Stimulated activated CD8-positive, alpha-beta memory T cell treated with anti-CD3 and anti-CD28 coated beads, Interleukin-7, amount 100 ng/mL, for 48 hours (primary cell): ENCODE measurements around the gene ABLIM2.

Experiments used
- DNase-seq, 2 donors: peaks; one replicate each; pipeline ENCODE4 v3.0.0-alpha.2; 2020; ENCODE audit warnings: low read depth in 1 of 2; ENCODE audit errors: extremely low read depth in 1 of 2

The ABLIM2 gene

DNA sequence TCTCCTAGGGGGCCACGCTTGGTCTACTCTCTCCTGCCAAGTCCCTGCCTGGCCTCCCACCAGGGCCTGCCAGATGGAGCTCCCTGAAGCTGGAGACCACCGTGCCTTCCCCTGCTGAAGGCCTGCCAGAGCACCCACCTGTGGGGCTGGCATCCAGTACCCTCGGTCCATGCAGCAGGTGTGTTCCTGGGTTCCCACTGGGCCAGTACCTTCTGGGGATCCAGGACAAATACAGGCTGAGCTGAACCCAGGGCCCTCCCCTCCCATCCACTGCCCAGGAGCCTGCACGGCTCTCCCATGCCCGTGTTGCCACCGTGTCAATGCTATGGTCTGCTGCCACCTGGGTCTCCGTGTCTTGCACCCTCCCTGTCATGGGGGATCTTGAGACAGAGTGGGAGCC, 68.8 kb downstream of the ABLIM2 start:
- DNase-seq: no peak

DNA sequence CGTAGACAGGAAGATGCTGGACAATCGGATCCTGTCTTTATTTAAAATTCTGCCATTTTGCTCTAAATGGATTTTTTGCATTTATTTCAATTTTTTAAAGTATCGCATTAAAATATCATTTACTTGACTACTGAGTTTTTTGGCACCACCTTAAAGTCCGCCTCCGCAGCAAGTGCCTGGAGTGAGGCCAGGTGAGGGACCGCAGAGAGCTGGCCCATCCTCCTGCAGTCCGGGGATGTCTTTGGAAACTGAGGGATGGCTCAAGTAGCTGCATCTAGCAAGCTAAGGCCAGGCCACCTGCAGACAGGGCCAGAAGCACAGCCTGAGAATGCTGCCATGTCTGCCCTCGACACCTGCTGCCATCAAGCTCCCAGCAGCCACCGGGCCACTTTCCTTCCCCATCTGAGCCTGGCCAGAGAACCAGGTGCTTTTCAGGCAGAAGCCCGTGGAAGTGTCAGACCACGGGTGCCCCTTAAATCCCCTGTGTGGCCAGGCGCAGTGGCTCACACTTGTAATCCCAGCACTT, 69.6 kb downstream of the ABLIM2 start:
- no peak for DNase-seq

GRCh38 chr4:8087921-8088495, 70.6 kb downstream of the ABLIM2 start:
- DNase-seq: no peak

DNA sequence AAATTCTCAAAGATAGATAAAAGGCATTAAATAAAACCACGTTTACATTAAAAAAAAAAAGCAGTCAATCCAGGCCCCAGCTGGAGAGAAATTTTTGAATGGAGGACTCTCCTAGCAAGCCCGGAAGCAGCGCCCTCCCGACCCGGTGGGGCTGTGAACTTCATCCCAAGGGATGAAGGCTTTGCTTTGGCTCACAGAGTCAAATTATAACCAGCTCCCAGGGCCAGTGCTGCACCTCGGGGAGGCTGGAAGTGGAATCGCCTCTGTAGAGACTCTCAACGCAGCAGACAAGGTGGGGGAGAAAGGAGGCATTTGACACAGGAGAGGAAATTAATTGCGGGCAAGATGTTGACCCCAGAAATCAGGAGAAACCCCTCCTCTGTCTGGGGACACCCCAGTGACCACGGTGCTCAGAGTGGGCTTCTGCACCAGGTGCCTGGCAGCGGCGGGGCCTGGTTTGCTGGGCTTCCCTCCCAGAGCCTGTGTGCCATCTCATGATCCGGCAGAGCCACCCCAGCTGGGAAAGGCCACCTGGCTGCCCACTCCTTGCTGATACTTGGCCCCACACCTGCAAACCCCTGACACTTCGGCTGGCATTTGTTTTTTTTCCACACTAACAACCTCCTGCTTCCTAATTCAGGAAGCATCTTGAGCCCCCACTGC, 71.7 kb downstream of the ABLIM2 start:
- no peak for DNase-seq

GRCh38 chr4:8085491-8086117, 73.0 kb downstream of the ABLIM2 start:
- DNase-seq: no peak

GRCh38 chr4:8084712-8085490, 73.7 kb downstream of the ABLIM2 start:
- DNase-seq: no peak

DNA sequence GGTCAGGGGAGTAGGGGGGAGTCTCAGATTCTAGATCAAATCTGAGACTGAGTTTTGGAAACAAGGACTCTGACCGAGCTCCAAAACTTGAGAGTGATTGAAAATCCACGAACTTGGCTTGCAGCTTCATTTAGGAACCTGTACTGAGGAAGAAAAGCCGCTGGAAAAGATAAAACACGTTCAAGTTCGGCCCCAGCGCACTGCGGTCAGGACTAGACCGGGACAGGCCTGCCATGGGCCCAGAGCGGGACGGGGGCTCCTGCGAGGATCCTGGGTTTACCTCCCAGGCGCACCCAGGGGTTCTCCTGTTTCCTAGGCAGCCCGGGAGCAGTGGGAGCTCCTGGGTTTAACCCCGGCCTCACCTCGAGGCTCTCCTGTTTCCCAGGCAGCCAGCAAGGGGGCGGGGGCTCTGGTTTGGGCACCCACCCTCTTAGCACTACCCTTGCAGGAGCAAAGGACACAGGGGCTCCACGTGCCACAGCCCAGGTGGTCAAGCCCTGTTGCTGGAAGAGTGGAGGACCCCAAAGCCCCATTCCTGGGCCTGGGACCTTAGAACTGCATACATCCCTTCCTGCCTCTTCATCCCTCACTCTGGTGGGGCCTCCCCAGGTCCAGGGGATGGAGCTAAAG, 74.5 kb downstream of the ABLIM2 start:
- DNase-seq: no peak

DNA sequence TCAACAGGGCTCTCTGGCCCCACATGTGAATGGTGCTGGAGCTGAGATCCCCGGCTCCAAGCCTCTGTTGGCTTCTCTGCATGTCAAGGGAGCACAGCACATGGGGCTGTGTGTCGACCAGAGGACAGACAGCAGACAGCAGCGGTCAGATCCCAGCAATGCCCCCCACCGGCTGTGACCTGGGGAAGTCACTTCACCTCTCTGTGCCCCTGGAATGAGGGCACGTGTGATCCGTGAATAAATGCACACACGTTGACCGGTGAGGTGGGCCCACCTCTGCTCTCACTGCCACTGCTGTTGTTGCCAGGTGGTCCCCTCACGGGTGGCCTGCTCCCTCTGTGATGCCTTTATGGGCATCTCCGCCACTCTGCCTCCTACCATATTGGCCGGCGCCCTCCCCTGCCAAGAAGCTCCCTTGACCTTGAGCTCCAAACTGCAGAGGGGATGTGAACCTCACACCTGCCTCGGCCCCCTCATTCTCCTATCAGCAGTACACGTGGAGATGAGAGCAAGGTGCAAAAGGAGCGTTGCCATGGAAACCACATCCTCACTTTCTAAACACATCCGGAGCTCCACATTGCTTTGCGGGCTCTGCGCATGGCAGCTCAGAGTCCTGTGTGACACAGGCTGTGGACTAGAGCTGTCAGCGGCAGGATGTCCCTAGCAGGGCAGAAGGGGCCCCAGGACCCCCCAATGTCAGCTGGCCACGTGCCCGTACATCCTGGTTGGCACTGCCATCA, 75.4 kb downstream of the ABLIM2 start:
- DNase-seq: no peak

DNA sequence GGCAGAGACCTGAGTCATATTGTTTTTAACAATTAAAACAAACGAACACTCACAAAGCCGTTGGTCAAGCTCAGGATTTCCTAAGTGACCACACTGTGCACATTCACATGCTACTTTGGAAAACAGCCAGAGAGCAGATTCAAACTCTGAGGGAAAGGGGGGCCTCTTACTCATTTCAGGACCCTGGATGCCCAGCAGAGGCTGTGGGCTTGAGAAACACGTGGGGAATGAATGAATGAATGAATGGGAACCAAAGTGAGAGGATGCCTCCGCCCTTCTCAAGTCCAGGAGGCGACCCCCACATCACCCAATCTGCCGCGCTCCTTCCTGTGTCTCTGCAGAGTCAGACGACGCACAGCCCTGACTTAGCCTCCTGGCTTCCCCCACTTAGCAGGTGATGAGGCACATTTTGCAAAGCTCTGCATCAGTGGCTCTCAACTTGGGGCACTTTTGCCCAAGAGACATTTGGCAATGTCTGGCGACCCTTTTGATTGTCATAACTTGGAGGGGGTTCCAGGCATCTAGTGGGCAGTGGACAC, 76.0 kb downstream of the ABLIM2 start:
- DNase-seq: no peak

DNA sequence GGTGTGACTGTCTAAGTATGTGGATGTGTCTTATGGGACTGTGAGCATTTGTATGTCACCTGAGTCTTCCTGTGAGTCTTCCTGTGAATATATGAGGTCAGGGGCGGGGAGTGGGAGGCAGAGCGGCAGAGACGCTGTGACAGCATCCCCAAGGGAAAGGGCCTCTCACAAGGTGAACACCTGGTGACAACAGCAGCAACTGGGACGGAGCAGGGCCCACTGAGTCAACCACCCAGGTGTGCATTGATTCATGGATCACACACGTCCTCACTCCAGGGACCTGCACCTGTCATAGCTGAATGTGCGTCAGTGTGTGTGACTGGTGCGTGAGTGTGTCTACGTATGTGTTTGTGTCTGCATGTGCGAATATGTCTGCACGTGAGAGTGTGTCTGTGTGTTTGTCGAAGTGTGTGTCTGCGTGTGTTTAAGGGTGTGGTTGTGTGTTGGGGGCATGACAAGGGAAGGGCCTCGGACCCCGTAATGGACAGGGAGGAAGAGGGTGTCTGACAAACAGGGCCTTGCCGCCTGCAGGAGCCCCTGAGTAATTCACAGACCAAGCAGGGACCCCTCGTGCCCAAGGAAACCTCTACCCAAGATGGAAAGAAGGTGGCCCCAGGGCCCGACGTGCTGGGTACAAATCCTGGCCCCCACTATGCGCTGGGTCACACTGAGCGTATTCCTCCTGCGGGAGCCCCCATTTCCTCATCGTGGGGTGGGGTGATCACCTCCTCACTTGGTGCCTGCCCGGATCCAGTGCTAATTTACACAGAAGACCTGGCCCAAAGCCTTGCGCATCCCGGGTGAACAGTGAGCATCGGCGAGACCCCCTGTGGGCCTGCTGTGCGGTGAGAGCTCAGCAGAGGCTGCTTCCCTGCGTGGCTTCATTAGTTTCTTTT, 76.7 kb downstream of the ABLIM2 start:
- no peak for DNase-seq

- DNase-seq: no peak
Observed at GRCh38 chr4:8081171-8081570, 77.4 kb downstream of the ABLIM2 start.

- no peak for DNase-seq
Observed at GRCh38 chr4:8080754-8081065, 77.9 kb downstream of the ABLIM2 start.

DNA sequence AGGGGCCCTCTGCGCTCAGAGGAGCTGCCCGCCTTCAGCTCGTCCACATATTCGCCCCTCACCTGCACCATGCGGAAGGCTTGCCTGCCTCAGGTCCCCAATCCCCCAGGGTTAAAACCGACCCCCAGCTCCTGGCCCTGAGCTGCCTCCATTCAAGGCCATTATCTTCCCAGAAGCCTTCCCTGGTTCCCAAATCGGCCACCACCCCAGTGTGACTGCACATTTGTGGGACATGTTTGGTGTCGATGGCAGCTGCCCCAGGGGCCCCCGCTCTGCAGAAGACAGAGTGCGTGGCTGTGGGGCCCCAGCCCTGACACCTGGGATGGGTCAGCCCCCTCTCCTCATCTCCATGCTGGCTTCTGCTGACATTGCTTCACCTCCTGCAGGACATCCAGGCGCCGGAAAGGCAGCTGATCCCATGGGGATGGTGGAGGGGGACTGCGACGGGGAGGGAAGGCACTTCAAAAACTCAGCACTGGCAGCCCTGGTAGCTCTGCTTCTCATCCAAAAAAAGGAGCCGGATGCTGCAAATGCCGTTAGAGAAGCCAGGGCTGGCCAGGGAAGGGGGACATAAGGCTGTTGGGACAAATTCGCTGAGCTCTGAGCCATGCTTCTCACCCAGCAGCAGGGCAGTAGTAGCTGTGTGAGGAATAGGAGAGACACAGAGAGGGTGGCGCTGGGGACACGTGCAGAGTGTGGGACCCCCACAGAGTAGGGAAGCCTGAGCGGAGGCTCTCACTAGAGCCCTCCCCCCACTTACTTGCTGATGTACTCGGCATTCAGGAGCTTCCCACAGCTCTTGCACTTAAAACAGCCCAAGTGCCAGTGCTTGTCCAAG, 78.5 kb downstream of the ABLIM2 start:
- DNase-seq: no peak

DNA sequence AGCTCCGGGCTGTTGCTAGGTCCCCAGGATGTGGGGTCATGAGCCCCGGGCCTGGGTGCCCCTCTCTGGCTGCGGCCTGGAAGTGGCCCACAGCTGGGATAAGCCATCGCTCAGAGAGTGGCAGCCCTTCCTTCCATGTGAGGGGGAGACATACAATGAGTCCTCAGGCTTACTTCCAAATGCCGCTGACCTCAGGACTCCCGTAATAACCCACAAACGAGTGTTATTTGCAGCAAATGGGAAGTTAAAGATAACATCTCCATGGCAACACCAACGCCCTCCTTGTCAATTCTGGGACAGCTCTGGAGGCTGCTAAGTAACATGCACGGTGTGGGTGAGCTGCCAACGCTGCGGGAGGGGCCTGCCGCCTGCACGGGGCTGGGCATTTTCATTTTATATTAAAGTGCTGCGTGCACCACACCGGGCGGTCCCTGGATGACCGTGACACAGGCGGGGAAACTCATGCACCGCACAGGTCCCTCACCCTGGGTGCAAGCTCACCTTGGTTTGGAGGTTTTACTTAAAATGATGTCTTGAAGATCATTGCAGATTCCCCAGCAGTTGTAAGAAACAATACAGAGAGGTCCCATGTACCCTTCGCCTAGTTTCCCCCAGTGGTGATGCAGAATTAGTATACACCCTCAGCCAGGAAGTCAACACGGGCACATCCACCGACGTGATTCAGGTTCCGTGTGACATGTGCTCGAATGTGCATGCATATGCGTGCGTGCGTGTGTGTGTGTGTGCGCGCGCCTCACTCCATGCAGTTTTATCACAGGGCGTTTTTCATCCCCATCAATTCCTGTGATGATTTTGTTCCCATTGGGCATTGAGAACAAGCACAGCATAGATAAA, 79.4 kb downstream of the ABLIM2 start:
- no peak for DNase-seq

DNA sequence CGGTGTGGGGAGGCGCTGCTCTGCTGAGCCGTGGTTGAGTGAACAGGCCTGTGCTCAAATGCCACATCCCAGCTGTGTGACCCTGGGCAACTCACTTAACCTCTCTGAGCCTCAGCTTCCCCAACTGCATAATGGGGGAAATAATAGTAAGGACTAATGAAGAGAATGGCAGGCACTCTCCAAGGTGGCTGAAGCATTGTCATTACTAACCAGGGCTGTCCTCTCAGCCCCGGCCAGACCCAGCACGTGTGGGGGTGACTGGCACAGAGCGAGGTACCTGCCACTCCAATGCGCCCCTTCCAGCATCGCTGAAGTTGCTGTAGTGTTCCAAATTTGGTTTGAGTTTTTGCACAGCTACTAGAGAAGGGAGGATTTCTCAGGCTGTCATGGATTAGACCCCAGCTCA, 80.0 kb downstream of the ABLIM2 start:
- DNase-seq: no peak

- no peak for DNase-seq
Observed at GRCh38 chr4:8078109-8078494, 80.5 kb downstream of the ABLIM2 start.
